ENCODE results near the gene MEIS2.

- no peak for TF ChIP-seq CTCF (conservative IDR thresholded peaks at IDR 0.05; ENCODE audit: low read length)
- no peak for TF ChIP-seq EZH2phosphoT487 (IDR thresholded peaks at IDR 0.05; ENCODE audit: borderline replicate concordance)
Observed at GRCh38 chr15:36950371-36950770, 150.0 kb downstream of the MEIS2 start.
